HCT116 (cell line): ENCODE measurements around the gene CD300LB. TPM values are rescaled to one million over a fixed set of nuclear protein-coding genes. Genes with fewer than 3 reads are reported as not detected.
A peak's percentile ranks its signal among the peaks of the same experiment; 100 is the strongest.

Experiments
- ATAC-seq: fragments of 200-7000 bp; cut with Tn5 transposase; 2 replicates; pipeline ENCODE4 v1.9.1; 2020; ENCODE audit warnings: mild to moderate bottlenecking, moderate library complexity
- BruUV-seq: library from RNA; stranded (reverse); fragments of 400-500 nt; replicated peaks from 2 replicates; lab custom pipeline; 2021; lab: Mats Ljungman, UMichigan
- CTCF ChIA-PET: fragments of 300-600 bp; sonication (Branson Sonifier 250); formaldehyde crosslinking; loops from one replicate; lab custom pipeline; 2021; ENCODE audit warnings: antibody characterized with exemption; lab: Charles Lee
- POLR2A ChIA-PET: fragments of 300-600, 350-600 bp; sonication (Branson Sonifier 250); formaldehyde crosslinking; loops from one replicate; lab custom pipeline; 2021; ENCODE audit warnings: antibody characterized with exemption; lab: Charles Lee
- RAD21 ChIA-PET, 2 experiments: fragments of 300-600 bp; sonication (Branson Sonifier 250); formaldehyde crosslinking; loops; one replicate each; lab custom pipeline; 2023; ENCODE audit warnings: low total read pairs in 2 of 2; ENCODE audit not compliant: uncharacterized antibody in 2 of 2, unreplicated experiment in 2 of 2, low non-redundant PET in 1 of 2; lab: Charles Lee
- DNase-seq: peaks from one replicate; pipeline ENCODE4 v3.0.0-alpha.2; 2010; ENCODE audit warnings: low read depth, low spot score
- H2AFZ ChIP-seq: fragments of 200-600 bp; shearing (Covaris generic), sonication (generic); 2 replicates; pipeline ENCODE4 v1.6.1; 2017; ENCODE audit warnings: low read depth, mixed run types, mixed read lengths, antibody characterized with exemption, low read length; ENCODE audit not compliant: poor library complexity, severe bottlenecking
- H3K27ac ChIP-seq: 2 replicates; pipeline ENCODE4 v1.5.1; 2012; ENCODE audit warnings: low read depth, low read length
- H3K27me3 ChIP-seq: fragments of 200-600 bp; sonication (generic); 2 replicates; pipeline ENCODE4 v1.6.1; 2016; ENCODE audit warnings: mixed run types, low read length, mixed read lengths; ENCODE audit not compliant: insufficient read depth
- H3K36me3 ChIP-seq, 2 experiments: fragments of 200-500 bp in 1 of 2; fragments of 200-600 bp in 1 of 2; sonication (Bioruptor generic) in 1 of 2; sonication (generic) in 1 of 2; 2 replicates each; pipeline versions ENCODE4 v1.5.1 to v1.6.1; 2014 to 2016; ENCODE audit warnings: low read length in 2 of 2, inconsistent platforms in 1 of 2, mixed read lengths in 1 of 2, mixed run types in 1 of 2; ENCODE audit not compliant: insufficient read depth in 2 of 2, control insufficient read depth in 1 of 2
- H3K4me1 ChIP-seq, 2 experiments: fragments of 200-600 bp in 1 of 2; sonication (generic) in 1 of 2; 2 replicates each; pipeline versions ENCODE4 v1.5.1 to v1.6.1; 2012 to 2017; ENCODE audit warnings: low read length in 2 of 2, inconsistent platforms in 1 of 2, mild to moderate bottlenecking in 1 of 2, mixed read lengths in 1 of 2, mixed run types in 1 of 2, moderate library complexity in 1 of 2; ENCODE audit not compliant: insufficient read depth in 2 of 2, control insufficient read depth in 1 of 2
- H3K4me2 ChIP-seq: fragments of 200-600 bp; sonication (generic); 2 replicates; pipeline ENCODE4 v1.6.1; 2017; ENCODE audit warnings: mixed run types, low read length, mixed read lengths
- H3K4me3 ChIP-seq, 2 experiments: fragments of 200-600 bp in 1 of 2; sonication (generic) in 1 of 2; replicated peaks in 1 of 2; 2 replicates each; pipeline ENCODE4 v1.5.1; 2011 to 2016; ENCODE audit warnings: low read length in 2 of 2, control low read depth in 1 of 2, low read depth in 1 of 2, mild to moderate bottlenecking in 1 of 2, mixed read lengths in 1 of 2, mixed run types in 1 of 2
- H3K79me2 ChIP-seq: fragments of 200-600 bp; sonication (generic); 2 replicates; pipeline ENCODE4 v1.6.1; 2017; ENCODE audit warnings: mild to moderate bottlenecking, mixed run types, low read length, moderate library complexity, mixed read lengths; ENCODE audit not compliant: insufficient read depth
- H3K9ac ChIP-seq: fragments of 200-600 bp; sonication (generic); 2 replicates; pipeline ENCODE4 v1.6.1; 2016; ENCODE audit warnings: low read length, mixed read lengths
- H3K9me2 ChIP-seq: fragments of 200-600 bp; sonication (generic), shearing (Covaris generic); 2 replicates; pipeline ENCODE4 v1.6.1; 2017; ENCODE audit warnings: mixed run types, mild to moderate bottlenecking, moderate library complexity; ENCODE audit not compliant: insufficient read depth
- H3K9me3 ChIP-seq, 2 experiments: fragments of 200-500 bp in 1 of 2; fragments of 200-600 bp in 1 of 2; sonication (Bioruptor generic) in 1 of 2; sonication (generic) in 1 of 2; 2 replicates each; pipeline ENCODE4 v1.6.1; 2014 to 2017; ENCODE audit warnings: low read length in 2 of 2, mixed read lengths in 2 of 2, inconsistent platforms in 1 of 2, low read depth in 1 of 2, mild to moderate bottlenecking in 1 of 2, mixed run types in 1 of 2, moderate library complexity in 1 of 2; ENCODE audit not compliant: control insufficient read depth in 1 of 2, insufficient read depth in 1 of 2
- H4K20me1 ChIP-seq: fragments of 200-600 bp; sonication (generic), shearing (Covaris generic); 2 replicates; pipeline ENCODE4 v1.6.1; 2017; ENCODE audit warnings: mixed run types, mild to moderate bottlenecking, moderate library complexity; ENCODE audit not compliant: insufficient read depth
- CBX3 ChIP-seq: IDR thresholded peaks from 2 replicates; pipeline ENCODE4 v1.6.1; 2012; ENCODE audit warnings: low read depth
- EZH2 ChIP-seq: fragments of 200-600 bp; sonication (generic); IDR thresholded peaks from 2 replicates; pipeline ENCODE4 v1.6.1; 2017; ENCODE audit warnings: antibody characterized with exemption, mixed run types
- JUND ChIP-seq: IDR thresholded peaks from 2 replicates; pipeline ENCODE4 v1.6.1; 2012
- POLR2AphosphoS5 ChIP-seq: IDR thresholded peaks from 2 replicates; pipeline ENCODE4 v1.6.1; 2011; ENCODE audit warnings: mild to moderate bottlenecking, low read depth, low read length, moderate library complexity
- SIN3A ChIP-seq: IDR thresholded peaks from 2 replicates; pipeline ENCODE4 v1.6.1; 2012; ENCODE audit warnings: low read depth
- SP1 ChIP-seq: IDR thresholded peaks from 2 replicates; pipeline ENCODE4 v1.6.1; 2012; ENCODE audit warnings: low read depth
- intact Hi-C: fragments of 100-400 bp; cut with micrococcal nuclease; formaldehyde crosslinking; loops from 2 replicates; pipeline ENCODE4 v1.10.0; 2022
- total RNA-seq: library from RNA; stranded (reverse); gene quantifications from one replicate; pipeline ENCODE4 v1.2.1, GENCODE V29; 2021; ENCODE audit not compliant: unreplicated experiment
- TF ChIP-seq, protein P1 (sequence below): IDR thresholded peaks from 2 replicates; pipeline ENCODE4 v1.6.1; 2012; ENCODE audit warnings: low read depth
- TF ChIP-seq, protein P2 (sequence below): IDR thresholded peaks from 2 replicates; pipeline ENCODE4 v1.6.1; 2012

Gene CD300LB
- total RNA-seq, 1 experiment from 2014 or later: not detected

DNA sequence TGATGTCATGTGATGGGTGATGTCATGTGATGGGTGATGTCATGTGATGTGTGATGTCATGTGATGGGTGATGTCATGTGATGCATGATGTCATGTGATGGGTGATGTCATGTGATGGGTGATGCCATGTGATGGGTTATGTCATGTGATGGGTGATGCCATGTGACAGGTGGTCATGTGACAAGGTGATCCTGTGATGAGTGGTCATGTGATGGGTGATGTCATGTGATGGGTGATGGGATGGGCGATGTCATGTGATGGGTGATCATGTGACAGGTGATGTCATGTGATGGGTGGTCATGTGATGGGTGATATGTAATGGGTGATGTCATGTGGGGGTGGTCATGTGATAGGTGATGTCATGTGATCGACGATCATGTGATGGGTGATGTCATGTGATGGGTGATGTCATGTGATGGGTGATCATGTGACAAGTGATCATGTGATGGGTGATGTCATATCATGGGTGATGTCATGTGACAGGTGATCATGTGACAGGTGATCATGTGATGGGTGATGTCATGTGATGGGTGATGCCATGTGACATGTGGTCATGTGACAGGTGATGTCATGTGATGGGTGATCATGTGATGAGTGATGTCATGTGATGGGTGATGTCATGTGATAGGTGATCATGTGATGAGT, 17.2 kb downstream of the CD300LB start:
- ChIA-PET CTCF (no interaction called here), RAD21 (no interaction called here), POLR2A (no interaction called here)
- H3K4me2 ChIP-seq: no peak overlapping the region
- H3K4me3 ChIP-seq: no peak overlapping the region
- H3K27ac ChIP-seq: no peak overlapping the region
- H3K27me3 ChIP-seq: no peaks in the 10 kb centered on the region; the same call in 1 of the 2 replicates
- peak; percentile 56 for ATAC-seq
- peak; percentile 88 for DNase-seq
- peaks cover 0 to 11% of the 10 kb centered on the region in 2 experiments; a peak in 1 of 4 replicates for H3K9me3 ChIP-seq
- no peak overlapping the region for H3K9ac ChIP-seq
- no peaks in the 10 kb centered on the region for H4K20me1 ChIP-seq
- H2AFZ ChIP-seq: no peak overlapping the region
- H3K9me2 ChIP-seq: no peaks in the 10 kb centered on the region
- H3K79me2 ChIP-seq: no peaks in the 10 kb centered on the region
- intact Hi-C loops: no loop called here
- H3K4me1 ChIP-seq: peaks cover 0 to 15% of the 10 kb centered on the region in 2 experiments; a peak in 2 of 4 replicates
- TF ChIP-seq, protein P1, sequence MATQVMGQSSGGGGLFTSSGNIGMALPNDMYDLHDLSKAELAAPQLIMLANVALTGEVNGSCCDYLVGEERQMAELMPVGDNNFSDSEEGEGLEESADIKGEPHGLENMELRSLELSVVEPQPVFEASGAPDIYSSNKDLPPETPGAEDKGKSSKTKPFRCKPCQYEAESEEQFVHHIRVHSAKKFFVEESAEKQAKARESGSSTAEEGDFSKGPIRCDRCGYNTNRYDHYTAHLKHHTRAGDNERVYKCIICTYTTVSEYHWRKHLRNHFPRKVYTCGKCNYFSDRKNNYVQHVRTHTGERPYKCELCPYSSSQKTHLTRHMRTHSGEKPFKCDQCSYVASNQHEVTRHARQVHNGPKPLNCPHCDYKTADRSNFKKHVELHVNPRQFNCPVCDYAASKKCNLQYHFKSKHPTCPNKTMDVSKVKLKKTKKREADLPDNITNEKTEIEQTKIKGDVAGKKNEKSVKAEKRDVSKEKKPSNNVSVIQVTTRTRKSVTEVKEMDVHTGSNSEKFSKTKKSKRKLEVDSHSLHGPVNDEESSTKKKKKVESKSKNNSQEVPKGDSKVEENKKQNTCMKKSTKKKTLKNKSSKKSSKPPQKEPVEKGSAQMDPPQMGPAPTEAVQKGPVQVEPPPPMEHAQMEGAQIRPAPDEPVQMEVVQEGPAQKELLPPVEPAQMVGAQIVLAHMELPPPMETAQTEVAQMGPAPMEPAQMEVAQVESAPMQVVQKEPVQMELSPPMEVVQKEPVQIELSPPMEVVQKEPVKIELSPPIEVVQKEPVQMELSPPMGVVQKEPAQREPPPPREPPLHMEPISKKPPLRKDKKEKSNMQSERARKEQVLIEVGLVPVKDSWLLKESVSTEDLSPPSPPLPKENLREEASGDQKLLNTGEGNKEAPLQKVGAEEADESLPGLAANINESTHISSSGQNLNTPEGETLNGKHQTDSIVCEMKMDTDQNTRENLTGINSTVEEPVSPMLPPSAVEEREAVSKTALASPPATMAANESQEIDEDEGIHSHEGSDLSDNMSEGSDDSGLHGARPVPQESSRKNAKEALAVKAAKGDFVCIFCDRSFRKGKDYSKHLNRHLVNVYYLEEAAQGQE: no peak
- TF ChIP-seq SP1 (peak; percentile 45; the same call in 1 of the 2 replicates), POLR2AphosphoS5 (no peak), EZH2 (no peak), CBX3 (peak; percentile 53), SIN3A (peak; percentile 62), JUND (peak; percentile 64)
- TF ChIP-seq, protein P2, sequence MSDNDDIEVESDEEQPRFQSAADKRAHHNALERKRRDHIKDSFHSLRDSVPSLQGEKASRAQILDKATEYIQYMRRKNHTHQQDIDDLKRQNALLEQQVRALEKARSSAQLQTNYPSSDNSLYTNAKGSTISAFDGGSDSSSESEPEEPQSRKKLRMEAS: peak; percentile 54
- BruUV-seq: no TSS peak
- no peaks in the 10 kb centered on the region for H3K36me3 ChIP-seq
